IMR-90 (cell line): ENCODE data around the gene SIM2.

Experiments used
- BHLHE40 ChIP-seq: fragments of 150-350 bp; IDR thresholded peaks from 2 replicates; pipeline ENCODE4 v1.6.1; 2016; ENCODE audit warnings: mild to moderate bottlenecking, low read depth, low read length
- MAFK ChIP-seq: IDR thresholded peaks from 2 replicates; pipeline ENCODE4 v1.6.1; 2012; ENCODE audit warnings: low read depth, low read length, improper control_type of control experiment
- POLR2A ChIP-seq: IDR thresholded peaks from 2 replicates; pipeline ENCODE4 v1.6.1; 2012; ENCODE audit warnings: mild to moderate bottlenecking, low read depth, low read length
- SMC3 ChIP-seq: fragments of 150-350 bp; IDR thresholded peaks from 2 replicates; pipeline ENCODE4 v1.6.1; 2016; ENCODE audit warnings: low read depth, mild to moderate bottlenecking, antibody characterized with exemption, low read length, moderate library complexity
- TF ChIP-seq, protein P1 (sequence below): conservative IDR thresholded peaks from 2 replicates; pipeline ENCODE4 v1.5.1; 2012; ENCODE audit warnings: mild to moderate bottlenecking, low read depth, low read length, improper control_type of control experiment

GRCh38 chr21:36769051-36769839, 70.3 kb downstream of the SIM2 start:
- TF ChIP-seq, protein P1, sequence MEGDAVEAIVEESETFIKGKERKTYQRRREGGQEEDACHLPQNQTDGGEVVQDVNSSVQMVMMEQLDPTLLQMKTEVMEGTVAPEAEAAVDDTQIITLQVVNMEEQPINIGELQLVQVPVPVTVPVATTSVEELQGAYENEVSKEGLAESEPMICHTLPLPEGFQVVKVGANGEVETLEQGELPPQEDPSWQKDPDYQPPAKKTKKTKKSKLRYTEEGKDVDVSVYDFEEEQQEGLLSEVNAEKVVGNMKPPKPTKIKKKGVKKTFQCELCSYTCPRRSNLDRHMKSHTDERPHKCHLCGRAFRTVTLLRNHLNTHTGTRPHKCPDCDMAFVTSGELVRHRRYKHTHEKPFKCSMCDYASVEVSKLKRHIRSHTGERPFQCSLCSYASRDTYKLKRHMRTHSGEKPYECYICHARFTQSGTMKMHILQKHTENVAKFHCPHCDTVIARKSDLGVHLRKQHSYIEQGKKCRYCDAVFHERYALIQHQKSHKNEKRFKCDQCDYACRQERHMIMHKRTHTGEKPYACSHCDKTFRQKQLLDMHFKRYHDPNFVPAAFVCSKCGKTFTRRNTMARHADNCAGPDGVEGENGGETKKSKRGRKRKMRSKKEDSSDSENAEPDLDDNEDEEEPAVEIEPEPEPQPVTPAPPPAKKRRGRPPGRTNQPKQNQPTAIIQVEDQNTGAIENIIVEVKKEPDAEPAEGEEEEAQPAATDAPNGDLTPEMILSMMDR = no peak
- TF ChIP-seq BHLHE40 (no peak), SMC3 (no peak), MAFK (no peak), POLR2A (no peak)
